Lower leg skin (tissue), 4 donors: ENCODE measurements around the gene DNAL1. TPM values are rescaled to one million over a fixed set of nuclear protein-coding genes. Genes with fewer than 3 reads are reported as not detected.
A peak's percentile ranks its signal among the peaks of the same experiment; 100 is the strongest.

ENCODE experiments used
- DNase-seq, 2 donors: peaks; one replicate each; pipeline ENCODE4 v3.0.0-alpha.2; 2019; ENCODE audit warnings: low spot score in 2 of 2
- H3K4me3 ChIP-seq: fragments of 200-600 bp; sonication (generic); 2 replicates; pipeline ENCODE4 v1.5.1; 2017; ENCODE audit warnings: mild to moderate bottlenecking, low read depth; ENCODE audit not compliant: poor library complexity, severe bottlenecking
- CTCF ChIP-seq, 3 donors: fragments of 450-650 bp; IDR thresholded peaks; one replicate each; pipeline ENCODE4 v1.5.1; 2016; ENCODE audit warnings: antibody characterized with exemption in 3 of 3, mild to moderate bottlenecking in 3 of 3, moderate library complexity in 2 of 3
- POLR2A ChIP-seq, 2 donors: fragments of 450-650 bp; IDR thresholded peaks; one replicate each; pipeline ENCODE4 v1.6.1; 2016 to 2017; ENCODE audit warnings: antibody characterized with exemption in 2 of 2, mild to moderate bottlenecking in 1 of 2, moderate library complexity in 1 of 2
- WGBS, 2 donors: methylation state at CpG; one replicate each; pipeline ENCODE4 v1.1.5; 2018; 5-methylcytosine and 5-hydroxymethylcytosine counted together
- intact Hi-C: fragments of 100-400 bp; cut with DNase I; formaldehyde crosslinking; loops from one replicate; pipeline ENCODE4 v1.15.0; 2023; ENCODE audit warnings: low total_unique reads
- total RNA-seq, 4 donors: library from RNA; depleted of rRNA; stranded (reverse); fragments of >200 nt; gene quantifications; one replicate each; pipeline ENCODE4 v1.1.0, GENCODE V29; 2016

The DNAL1 gene
- total RNA-seq, 4 donors from 2014 or later: 1.3 to 5.4 (median 3.1) TPM

- no peak for DNase-seq
- H3K4me3 ChIP-seq: no peak overlapping the region
- intact Hi-C loops: no loop called here
- WGBS, 2 donors: 85 to 98% methylated on average over 5 of the region's 5 CpGs
- no peak for TF ChIP-seq POLR2A (IDR thresholded peaks at IDR 0.05)
- no peak for TF ChIP-seq CTCF (IDR thresholded peaks at IDR 0.05)
Measured at GRCh38 chr14:73710737-73711136, 66.0 kb downstream of the DNAL1 start.

GRCh38 chr14:73712071-73712506 is 67.3 kb downstream of the DNAL1 start:
- DNase-seq: no peak
- intact Hi-C loops: no loop called here
- no peak overlapping the region for H3K4me3 ChIP-seq
- 41 to 54% methylated on average over 11 of the region's 11 CpGs for whole genome bisulfite sequencing, 2 donors
- TF ChIP-seq POLR2A (IDR thresholded peaks at IDR 0.05): no peak
- TF ChIP-seq CTCF (IDR thresholded peaks at IDR 0.05): no peak

GRCh38 chr14:73712540-73713180 is 67.9 kb downstream of the DNAL1 start:
- H3K4me3 ChIP-seq: no peak overlapping the region
- DNase-seq: no peak
- TF ChIP-seq CTCF (IDR thresholded peaks at IDR 0.05) (no peak), POLR2A (IDR thresholded peaks at IDR 0.05) (no peak)
- WGBS, 2 donors: 32 to 39% methylated on average over 20 of the region's 20 CpGs
- intact Hi-C loops: no loop called here

- intact Hi-C loops: no loop called here
- 20 to 26% methylated on average over 17 to 21 of the region's 21 CpGs for WGBS, 2 donors
- TF ChIP-seq CTCF (IDR thresholded peaks at IDR 0.05) (no peak), POLR2A (IDR thresholded peaks at IDR 0.05) (no peak)
Measured at GRCh38 chr14:73713206-73713802, 68.5 kb downstream of the DNAL1 start.

GRCh38 chr14:73713803-73714655 is 69.2 kb downstream of the DNAL1 start, which contains the start of gene PNMA1:
PNMA1 (minus strand) TSS chr14:73714384; CDS start chr14:73713639, 745 bp downstream.
- intact Hi-C loops: no loop called here
- H3K4me3 ChIP-seq: peak within 1 kb of the TSS; percentile 65
- DNase-seq: peak; percentile 79 to 96
- no peak for TF ChIP-seq CTCF (IDR thresholded peaks at IDR 0.05)
- TF ChIP-seq POLR2A (IDR thresholded peaks at IDR 0.05): no peak
- 0 to 1% methylated on average over 29 to 57 of the region's 113 CpGs for WGBS, 2 donors

More at GRCh38 chr14:73713206-73713802, 68.5 kb downstream of the DNAL1 start:
- no peak for DNase-seq
- peak overlapping the region; percentile 65 for H3K4me3 ChIP-seq
